Peyer's patch (tissue), 4 donors: ENCODE results near the gene NTNG1.

ENCODE experiments used
- POLR2A ChIP-seq, 2 donors: fragments of 450-650 bp; IDR thresholded peaks; one replicate each; pipeline ENCODE4 v1.5.1; 2017; ENCODE audit warnings: antibody characterized with exemption in 2 of 2, mild to moderate bottlenecking in 2 of 2, moderate library complexity in 2 of 2
- TF ChIP-seq, protein P1 (sequence below), 6 experiments: fragments of 450-650 bp in 4 of 6; fragments of 200-600 bp in 2 of 6; sonication (generic) in 1 of 6; IDR thresholded peaks; one replicate each; pipeline ENCODE4 v1.5.1; 2017 to 2019; ENCODE audit warnings: antibody characterized with exemption in 6 of 6, mild to moderate bottlenecking in 3 of 6, moderate library complexity in 1 of 6

DNA sequence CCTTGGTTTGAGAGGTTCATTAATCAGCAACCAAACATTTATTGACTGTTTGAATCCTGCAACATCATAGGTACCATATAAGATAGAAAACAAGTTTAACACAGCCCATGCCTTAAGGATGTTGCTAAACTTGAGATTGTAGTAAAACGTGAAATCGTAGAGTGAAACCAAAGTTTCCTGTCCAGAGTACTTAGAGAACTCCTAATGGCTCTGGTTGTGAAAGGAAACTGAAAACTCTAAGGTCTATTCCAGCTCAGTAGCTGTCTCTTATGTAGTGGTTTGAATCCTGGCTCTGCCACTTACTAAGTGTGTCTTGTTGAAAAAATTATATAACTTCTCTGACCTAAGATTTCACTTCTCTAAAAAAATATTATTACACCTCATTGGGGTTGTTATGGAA, 310.9 kb downstream of the NTNG1 start:
- TF ChIP-seq, protein P1, sequence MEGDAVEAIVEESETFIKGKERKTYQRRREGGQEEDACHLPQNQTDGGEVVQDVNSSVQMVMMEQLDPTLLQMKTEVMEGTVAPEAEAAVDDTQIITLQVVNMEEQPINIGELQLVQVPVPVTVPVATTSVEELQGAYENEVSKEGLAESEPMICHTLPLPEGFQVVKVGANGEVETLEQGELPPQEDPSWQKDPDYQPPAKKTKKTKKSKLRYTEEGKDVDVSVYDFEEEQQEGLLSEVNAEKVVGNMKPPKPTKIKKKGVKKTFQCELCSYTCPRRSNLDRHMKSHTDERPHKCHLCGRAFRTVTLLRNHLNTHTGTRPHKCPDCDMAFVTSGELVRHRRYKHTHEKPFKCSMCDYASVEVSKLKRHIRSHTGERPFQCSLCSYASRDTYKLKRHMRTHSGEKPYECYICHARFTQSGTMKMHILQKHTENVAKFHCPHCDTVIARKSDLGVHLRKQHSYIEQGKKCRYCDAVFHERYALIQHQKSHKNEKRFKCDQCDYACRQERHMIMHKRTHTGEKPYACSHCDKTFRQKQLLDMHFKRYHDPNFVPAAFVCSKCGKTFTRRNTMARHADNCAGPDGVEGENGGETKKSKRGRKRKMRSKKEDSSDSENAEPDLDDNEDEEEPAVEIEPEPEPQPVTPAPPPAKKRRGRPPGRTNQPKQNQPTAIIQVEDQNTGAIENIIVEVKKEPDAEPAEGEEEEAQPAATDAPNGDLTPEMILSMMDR (IDR thresholded peaks at IDR 0.05): no peak
- TF ChIP-seq POLR2A (IDR thresholded peaks at IDR 0.05): no peak
